Testis (tissue), 2 donors: ENCODE data around the gene CD81.

Experiments used
- CTCF ChIP-seq, 3 experiments: fragments of 450-650 bp in 2 of 3; fragments of 200-600 bp in 1 of 3; sonication (generic) in 1 of 3; IDR thresholded peaks; one replicate each; pipeline ENCODE4 v1.5.1; 2016 to 2019; ENCODE audit warnings: antibody characterized with exemption in 3 of 3, mild to moderate bottlenecking in 2 of 3, moderate library complexity in 1 of 3
- POLR2A ChIP-seq: fragments of 450-650 bp; IDR thresholded peaks from one replicate; pipeline ENCODE4 v1.6.1; 2017; ENCODE audit warnings: antibody characterized with exemption, mild to moderate bottlenecking, moderate library complexity

- TF ChIP-seq POLR2A (no peak), CTCF (IDR thresholded peaks at IDR 0.05) (no peak)
Observed at GRCh38 chr11:2345050-2345449, 32.1 kb upstream of the CD81 start.
